GM21619 (cell line): Measurements from ENCODE around the gene ZNF850.
A peak's percentile ranks its signal among the peaks of the same experiment; 100 is the strongest.

Experiments
- ATAC-seq: cut with Tn5 transposase; IDR thresholded peaks from one replicate; pipeline ENCODE4 v1.9.1; 2021; ENCODE audit not compliant: unreplicated experiment

The ZNF850 gene

DNA sequence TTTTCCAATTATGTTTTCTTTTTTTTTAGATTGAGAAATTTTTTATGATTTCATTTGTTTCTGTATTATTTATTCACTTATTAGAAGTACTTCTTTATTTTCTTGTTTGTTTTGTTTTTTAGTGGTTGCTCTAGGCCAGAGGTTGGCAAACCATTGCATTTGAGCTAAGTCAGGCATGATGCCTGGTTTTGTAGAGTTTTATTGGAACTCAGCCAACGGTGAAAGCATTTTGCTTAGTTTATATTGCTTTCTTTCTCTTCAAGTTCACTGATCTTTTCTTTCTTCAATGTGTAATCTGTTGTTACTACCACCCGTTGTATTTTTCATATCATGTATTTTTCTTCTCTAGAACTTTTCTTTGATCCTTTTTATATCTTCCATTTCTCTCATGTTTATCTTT lies 65.5 kb downstream of the ZNF850 start:
- ATAC-seq: no peak

DNA sequence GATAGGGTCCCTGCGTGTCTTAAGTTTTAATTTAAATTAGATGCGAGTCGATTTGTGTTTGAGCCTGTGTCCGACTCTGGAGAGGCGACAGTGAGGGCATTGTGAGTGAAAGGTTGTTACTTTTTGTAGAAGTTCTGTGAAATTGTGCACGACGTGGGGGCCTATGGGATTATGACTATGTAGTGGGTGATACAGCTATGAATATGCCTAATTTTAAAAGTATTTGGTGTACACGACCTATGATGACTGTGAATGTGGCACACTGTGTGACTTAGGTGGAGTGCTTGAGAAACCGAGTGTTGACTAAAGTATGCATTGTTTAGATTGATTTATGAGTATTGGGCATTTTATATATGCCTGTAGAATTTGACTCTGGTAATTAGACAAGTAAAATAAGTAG lies 84.5 kb downstream of the ZNF850 start:
- ATAC-seq: no peak

DNA sequence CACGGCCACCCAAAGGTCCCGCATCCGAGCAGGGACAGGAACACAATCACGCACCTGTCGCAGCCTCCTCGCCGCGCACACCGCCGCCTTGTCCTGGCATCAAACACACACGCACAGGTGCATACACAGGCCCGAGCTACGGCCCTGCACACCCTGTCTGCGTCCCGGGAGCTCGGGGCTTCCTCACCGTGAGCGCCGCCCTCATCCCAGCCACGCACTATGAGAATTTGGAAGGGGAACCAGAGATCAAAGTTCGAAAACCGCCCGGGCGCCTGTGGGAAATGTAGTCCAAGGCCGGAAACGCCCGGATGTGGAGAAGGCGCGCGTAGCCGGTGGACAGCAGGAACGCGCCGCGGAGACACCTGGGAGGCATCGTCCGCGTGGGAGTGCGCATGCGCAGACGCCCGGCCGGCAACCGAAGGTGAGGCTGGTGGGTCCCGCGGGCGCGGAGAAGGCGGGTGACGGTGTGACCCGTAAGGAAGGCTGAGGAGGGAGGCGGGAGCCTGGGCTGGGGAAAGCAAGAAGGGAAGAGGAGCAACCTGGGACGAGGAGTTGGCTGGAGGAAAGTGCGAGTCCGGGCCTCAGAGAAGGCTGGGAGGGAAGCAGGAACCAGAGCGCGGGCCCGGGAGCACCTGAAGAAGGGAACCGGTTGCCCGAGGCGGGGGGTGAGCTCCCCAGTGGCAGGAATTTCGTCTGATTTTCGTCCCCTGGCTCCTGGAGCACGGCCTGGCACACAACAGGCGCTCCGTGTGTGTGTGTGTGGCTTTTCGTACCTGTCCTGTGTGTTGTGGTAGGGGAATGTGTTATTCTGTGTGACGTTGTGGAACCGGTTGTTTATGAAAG lies 85.2 kb downstream of the ZNF850 start, which contains the start of gene ZNF567:
TSS of gene ZNF567 (plus strand) at position 399 of the 843 bp plus-strand sequence. CDS start 7,256 bp downstream, outside the sequence.
- ATAC-seq: peak; percentile 83

DNA sequence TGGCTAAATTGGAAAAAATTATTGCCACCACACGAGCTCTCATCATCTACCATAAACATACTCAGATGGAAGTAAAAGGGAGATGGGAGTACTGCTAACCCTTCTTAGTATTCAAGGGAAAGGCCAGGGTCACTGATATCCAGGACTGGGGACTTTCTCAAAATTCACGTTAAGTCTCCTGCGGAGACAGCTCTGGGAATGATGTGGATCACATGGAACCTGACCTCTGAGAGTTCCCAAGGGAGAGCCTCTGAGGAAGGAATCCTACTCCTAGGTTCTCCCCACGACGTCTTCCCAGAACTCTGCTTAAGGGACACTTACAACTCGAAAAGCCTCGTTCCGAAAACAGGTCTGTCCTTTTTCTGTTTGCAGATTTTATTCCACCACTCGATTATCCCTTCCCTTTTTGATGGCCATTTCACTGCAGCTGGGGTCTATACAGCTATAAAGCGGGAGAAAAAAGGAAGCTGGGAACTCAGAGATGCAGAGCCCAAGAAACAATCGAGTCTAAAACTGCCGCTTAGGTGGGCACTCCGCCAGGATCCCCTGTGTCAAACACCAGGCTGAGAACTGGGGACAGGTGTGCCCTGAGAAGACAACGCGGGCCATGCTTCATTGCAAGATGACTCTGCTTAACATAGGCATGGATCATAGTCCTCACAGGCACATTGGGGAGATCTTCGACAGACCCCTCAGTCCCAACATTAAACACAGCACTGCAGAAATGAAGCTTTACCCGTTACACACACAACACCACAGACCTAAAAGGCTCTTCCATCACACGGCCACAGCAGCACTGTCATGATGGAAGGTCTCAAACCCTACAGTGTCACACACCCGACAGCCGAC lies 86.0 kb downstream of the ZNF850 start:
- ATAC-seq: peak; percentile 26

DNA sequence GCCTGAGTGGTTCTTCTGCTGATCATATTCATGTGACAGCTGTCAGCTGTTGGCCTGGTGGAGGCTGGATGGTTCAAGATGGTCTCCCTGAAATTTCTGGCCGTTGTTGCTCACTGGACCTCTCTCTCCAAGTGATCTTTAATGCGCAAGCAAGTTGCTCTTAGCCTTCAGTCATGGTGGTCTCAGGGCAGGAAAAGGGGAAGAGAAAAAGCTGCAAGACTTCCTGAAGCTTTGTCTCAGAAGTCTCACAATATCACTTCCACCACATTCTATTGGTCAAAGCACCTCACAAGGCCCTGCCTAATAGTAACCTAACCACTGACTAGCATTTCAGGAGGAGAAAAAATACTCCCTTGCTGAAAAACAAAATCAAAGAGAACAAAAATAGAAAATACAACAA lies 86.8 kb downstream of the ZNF850 start:
- ATAC-seq: no peak

DNA sequence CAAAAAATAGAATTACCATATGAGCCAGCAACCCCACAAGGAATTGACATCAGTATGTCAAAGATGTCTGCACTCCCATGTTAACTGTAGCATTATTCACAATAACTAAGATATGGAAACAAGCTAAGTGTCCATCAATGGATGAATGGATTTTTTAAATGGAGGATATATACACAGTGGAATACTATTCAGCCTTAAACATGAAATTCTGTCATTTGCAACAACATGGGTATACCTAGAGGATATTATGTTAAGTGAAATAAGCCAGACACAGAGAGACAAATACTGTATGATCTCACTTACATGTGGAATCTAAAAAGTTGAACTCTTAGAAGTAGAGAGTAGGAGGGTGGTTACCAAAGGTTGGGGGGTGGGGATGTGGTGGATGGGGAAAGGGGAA lies 93.2 kb downstream of the ZNF850 start:
- no peak for ATAC-seq

DNA sequence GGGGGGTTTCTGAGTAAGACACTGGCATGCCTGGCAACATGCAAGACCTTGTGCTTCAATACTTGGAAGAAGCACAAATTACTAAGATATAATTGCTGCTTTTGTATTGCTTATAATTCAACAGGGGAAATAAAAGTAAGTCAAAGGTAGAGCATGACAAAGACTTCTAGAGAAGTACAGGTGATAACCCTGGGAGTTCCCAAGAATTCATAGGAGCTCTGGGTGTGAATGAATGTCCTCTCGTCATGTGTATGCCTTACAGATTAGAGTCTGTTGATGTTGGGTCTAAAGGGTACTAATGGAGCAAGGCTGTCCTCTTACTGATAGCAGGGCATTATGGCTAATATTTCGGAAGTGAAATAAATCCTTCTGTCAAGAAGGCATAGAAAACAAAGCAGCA lies 98.4 kb downstream of the ZNF850 start:
- no peak for ATAC-seq

DNA sequence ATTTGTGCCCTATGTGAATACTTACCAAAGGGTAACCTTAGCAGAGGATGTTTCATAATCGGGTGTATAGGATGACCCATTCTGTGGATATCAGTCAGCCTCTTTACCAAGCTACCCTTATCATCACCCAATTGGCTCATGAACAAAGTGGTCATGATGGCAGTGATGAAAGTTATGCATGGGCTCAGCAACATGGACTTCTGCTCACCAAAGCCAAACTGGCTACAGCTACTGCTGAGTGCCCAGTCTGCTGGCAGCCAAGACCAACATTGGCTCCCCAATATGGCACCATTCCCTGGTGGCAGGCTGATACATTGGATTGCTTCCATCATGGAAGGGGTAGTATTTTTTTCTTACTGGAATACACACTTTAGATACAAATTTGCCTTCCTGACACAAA lies 100.2 kb downstream of the ZNF850 start:
- ATAC-seq: no peak

DNA sequence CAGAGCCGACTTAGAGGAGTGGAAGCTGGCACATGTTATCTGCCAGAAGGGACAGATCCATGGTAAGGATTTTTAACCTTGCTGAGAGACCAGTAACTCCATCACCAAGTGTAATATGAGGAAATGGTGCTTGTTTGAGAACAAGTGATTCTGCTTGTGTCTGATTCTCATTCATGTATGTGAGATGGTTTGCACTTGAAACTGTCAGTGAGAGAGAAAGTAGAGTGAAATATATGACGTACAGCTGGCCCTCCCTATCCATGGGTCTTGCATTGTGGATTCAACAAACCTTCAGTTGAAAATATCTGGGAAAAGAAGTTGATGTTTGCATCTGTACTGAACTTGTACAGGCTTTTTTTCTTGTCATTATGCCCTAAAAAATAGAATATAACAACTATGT lies 104.0 kb downstream of the ZNF850 start:
- no peak for ATAC-seq

DNA sequence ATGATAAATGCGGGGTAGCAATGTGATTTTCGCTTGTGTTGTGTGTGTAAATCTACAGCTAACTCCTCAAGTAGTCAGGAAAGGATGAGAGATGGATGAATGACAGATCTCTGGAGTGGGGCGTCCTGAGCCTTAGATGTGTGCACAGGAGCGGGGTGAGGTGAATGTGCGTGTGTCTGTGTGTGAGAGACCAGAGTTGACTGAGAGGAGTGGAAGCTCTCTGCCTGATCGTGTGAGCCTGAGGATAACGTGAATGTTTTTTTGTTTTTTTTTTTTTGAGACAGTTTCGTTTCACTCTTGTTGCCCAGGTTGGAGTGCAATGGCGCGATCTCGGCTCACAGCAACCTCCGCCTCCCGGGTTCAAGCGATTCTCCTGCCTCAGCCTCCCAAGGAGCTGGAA lies 106.8 kb downstream of the ZNF850 start:
- ATAC-seq: no peak
